Pulmonary artery endothelial cell (primary cell): Measurements from ENCODE around the gene CEMIP2. TPM values are rescaled to one million over a fixed set of nuclear protein-coding genes. Genes with fewer than 3 reads are reported as not detected.

Experiments used
- DNase-seq: peaks from one replicate; pipeline ENCODE4 v3.0.0-alpha.2; 2011; ENCODE audit warnings: low read depth, low spot score
- total RNA-seq: library from RNA; depleted of rRNA; stranded (reverse); fragments of >200 nt; gene quantifications from 2 replicates; pipeline ENCODE4 v1.2.3, GENCODE V29; 2014

The CEMIP2 gene
- total RNA-seq, 1 donor from 2014 or later, result 75.6 TPM

GRCh38 chr9:71774920-71775319 lies 6.6 kb upstream of the CEMIP2 start:
- DNase-seq, result no peak

- DNase-seq, result no peak
These were observed 4.4 kb upstream of the CEMIP2 start for GRCh38 chr9:71772726-71773125.

- DNase-seq, result no peak
These were observed 1.9 kb upstream of the CEMIP2 start for GRCh38 chr9:71770170-71770569.

DNA sequence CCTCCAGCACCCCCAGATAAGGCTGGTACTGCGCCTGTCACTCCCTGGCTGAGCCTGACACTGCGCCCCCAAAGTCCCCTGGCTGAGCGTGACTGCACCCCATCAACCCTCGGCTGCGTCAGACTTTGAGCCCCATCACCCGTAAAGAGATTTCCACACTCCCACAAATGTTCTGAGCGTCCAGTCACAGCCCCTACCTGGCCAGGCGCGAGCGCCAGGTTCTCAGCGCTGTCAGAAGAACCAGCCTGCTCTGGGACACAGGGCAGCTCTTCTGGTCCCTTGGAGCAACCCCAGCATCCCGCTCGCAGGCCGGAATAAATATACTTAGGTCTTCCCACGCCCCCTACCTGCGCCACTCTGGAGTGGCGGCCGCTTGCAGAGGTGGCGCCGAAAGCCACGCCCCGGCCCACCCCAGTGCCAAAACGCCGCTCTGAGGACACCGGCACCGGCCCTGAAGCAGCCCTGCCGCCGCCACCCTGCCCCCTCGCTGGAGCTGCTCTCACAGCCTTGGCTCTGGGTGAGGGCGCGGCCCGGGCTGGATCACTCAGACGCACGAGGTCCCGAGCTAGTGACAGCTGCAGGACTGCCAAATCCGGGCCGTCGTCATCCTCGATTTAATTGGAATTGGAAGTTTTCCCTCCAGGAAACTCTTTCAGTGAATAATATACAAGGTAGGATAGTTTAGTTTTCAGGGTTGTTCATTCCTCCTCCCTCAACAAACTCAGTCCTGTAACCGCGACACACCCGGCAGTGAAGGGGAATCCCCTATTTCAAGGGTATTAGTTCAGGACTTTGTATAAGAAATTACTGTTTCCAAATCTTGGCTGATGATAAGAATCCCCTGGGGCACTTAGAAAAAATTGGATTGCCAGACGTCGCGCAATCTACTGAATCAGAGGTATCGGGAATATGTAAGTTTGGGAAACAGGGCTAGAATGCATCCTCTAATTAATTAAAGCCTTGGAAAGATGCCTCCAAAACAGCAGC lies 1.2 kb upstream of the CEMIP2 start:
- DNase-seq, result no peak

DNA sequence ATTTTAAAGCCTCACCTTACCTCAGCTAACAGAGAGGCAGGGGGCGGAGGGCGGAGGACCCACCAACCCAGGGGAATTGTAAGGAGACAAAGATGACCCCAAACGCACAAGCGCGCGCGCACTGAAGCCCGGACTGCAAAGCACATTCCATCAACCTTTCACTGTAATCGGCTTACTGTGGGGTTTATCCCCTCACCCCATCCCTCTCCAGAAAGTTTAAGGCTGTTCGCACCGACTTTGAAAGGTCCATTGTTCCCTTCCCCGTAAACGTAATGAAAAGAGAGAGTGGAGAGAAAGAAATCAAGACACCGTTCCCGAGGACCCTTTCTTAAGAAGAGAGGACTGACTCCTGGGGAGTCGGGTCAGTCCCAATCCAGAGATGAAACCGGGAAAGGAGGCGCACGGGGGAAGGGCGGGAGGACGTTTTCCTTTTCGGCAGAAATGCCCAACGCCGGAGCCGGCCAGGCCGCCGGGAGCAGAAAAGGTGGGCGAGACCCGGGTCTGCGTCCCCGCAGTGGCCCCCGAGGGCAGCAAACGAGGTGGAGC lies 464 bp downstream of the CEMIP2 start:
- no peak for DNase-seq

DNA sequence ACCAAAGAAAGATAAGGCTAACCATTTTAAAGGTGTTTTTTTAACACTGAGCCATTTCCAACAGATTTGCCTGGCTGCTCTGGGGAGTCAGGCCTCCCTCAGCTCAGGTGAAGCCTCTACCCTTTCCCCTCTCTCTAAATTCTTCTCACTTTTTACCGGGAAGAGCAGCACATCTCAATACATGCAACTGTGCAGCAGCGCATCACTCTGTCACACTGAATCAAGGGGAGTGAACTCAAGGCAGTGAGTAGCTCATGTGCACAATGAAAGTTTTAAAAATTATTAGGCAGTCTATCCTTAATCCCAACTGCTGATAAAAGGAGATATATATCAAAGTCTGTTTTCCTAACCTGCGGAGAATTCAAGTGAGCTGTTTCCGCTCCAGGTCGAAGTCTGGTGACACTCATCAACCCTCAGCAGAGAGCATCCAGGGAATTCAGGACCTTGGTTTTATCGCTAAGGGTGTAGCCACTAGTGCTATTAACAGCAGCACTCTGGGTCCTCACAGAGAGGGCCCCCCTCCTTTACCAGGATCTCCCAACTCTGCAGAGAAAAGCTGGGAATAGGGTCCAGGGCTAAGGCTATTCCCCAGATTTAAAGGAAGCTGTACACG lies 1.0 kb downstream of the CEMIP2 start:
- DNase-seq, result no peak

DNA sequence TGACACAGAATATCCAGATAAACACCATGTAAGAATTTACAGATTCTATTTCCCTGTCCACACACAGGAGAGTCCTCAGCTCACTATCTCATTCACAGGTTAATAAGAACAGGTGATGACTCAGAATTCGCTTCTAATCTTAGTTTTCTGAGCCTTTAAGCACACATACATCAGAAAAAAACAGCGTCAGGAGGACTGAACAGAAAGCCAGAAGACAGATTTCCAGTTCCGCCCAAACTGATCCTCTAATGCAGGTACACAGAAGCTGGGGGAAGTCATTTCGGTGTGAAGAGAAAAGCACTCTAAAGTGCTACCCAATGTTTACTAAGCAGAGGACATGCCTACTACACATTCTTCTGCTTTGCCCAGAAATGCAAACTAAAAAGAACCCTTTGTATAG lies 1.6 kb downstream of the CEMIP2 start:
- DNase-seq, result no peak

GRCh38 chr9:71765693-71766092 lies 2.6 kb downstream of the CEMIP2 start:
- DNase-seq, result no peak

- DNase-seq, result no peak
These were observed 3.4 kb downstream of the CEMIP2 start for GRCh38 chr9:71764891-71765290.

- no peak for DNase-seq
These were observed 3.9 kb downstream of the CEMIP2 start for GRCh38 chr9:71764463-71764862.

DNA sequence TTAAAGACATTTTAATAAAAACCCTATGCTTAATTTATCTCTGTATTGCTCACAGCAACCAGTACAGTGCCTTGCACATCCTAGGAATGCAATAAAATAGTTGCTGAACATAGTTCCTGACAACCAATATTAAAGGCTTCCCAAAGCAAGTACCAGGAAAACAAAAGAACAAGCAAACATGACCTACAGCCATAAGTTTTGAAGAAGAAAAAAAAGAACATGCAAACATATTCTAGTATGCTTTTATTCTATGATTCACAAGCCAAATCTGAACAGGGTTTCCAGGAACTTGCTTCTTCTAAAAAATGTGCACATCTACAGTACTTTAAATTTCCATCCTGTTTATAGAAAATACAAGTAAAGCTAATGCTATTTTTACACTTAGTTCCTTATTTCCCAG lies 4.5 kb downstream of the CEMIP2 start:
- no peak for DNase-seq

DNA sequence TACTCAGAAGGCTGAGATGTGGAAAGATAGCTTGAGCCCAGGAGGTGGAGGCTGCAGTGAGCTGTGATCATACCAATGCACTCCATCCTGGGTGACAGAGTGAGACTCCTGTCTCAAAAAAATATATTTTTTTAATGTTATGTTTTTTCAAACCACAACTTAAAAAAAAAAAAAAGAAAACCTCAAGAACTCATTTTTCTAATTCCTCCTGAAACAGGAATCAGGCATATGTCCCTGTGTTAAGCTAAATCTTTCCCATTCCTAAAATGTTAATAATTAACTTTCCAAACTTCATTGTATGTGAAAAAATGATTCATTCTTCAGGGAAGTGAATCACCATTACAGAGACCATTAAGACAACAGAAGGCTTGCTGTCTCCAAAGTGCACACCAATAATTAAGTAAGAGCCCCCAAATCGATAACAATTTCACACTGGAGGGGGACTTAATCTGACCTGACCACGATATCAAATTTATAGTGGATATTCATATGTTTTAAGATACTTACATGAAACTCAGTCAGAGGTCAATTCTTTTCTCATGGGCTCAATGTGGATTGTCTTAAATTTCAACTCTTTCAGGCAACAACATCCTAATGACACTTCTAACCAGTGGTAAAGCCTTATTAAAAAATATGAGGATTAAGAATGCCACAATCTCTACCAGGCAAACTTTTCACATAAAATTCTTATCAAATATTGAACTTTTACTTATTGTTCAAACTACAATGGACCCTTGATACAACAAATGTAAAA lies 5.2 kb downstream of the CEMIP2 start:
- DNase-seq, result no peak

DNA sequence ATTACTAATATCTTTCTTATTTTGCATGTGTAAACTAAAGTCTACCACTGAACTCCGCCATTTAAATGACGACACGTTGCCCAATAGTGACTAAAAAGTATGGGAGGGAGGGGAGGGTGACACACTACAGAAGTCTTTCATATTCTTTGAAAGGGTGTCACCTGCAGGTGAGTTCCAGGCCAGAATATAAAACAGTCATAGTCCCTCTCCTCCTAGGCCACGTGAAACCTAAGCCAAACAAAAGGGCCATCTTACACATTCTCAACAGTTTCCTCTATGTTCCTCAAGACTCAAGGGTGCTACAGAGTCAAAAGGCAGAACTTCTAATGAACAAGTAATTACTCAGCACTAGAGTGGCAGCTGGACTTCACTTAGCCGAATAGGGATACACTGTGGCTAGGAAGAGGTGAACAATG lies 6.4 kb downstream of the CEMIP2 start:
- DNase-seq, result no peak

DNA sequence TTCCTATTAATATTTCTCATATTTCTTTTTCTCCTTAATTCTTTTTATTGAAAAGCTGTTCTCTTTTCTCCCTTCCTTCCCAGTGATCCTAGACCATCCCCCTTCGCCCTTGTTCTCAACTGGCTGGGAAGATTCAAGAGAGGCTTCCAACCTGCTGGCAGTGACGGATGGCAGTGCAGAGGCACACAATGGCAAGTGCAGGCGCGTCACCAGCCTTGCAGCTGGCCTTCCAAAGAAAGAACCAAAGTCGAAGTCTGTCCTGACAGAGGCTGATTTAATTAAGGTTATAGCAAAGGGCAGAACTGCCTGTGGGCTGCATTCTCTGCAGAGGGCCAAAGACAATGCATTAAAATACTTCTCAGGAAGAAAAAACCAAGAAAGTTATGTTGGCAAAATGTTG lies 7.4 kb downstream of the CEMIP2 start:
- DNase-seq, result no peak

DNA sequence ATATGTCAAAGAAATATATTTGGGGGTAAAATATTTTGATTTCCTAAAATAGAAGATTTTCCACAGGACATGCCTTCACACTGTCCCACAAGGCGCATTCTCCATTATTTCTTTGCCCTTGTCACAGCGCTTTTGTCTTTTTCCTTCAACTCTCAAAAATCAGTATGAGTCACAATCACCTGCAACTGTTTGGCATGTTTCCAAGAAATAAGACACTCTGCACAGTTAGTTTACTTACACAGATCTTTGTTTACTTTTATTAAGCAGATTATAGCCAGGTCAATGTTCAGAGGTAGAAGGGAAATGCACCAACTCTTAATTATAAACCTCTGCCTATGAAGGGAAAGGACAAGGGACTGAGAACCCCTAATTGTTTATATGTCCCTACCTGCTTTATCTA lies 9.5 kb downstream of the CEMIP2 start:
- DNase-seq, result no peak

DNA sequence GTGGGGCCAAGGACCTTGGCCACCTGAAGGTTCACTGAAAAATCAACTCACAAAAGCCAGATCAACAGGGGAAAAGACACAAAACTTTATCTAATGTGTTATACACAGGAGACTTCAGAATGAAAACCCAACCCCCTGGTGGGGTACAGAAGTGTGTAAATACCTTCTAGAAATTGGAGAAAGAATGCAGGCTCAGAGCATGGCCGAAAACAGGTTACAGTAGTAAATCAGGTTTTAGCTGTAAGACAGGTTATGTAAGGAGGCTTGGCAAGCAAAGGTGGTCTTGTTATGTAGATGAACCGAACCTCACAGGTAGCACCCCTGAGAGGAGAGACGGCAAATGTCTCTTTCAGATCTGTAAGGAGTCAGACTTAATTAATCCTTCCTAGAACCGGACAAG lies 10.0 kb downstream of the CEMIP2 start:
- no peak for DNase-seq

DNA sequence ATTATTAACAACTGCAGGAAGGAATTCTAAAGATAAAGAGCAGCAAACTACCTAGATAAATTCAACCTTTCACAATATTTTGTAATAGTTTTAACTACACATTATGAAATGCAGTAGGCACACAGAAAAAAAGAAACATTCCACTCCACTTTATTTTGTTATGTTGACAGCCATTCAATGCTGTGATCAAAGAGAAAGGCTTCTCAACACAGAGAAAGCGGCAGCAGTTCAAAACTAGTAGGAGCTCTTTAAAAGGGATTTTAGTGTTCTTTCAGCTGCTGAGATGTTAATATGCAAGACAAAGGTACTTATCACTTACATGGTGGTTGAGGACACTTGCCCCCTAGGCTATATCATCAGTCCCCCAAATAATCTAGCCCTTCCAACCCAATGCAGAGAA lies 11.6 kb downstream of the CEMIP2 start:
- no peak for DNase-seq

GRCh38 chr9:71755869-71756268 lies 12.4 kb downstream of the CEMIP2 start:
- no peak for DNase-seq

DNA sequence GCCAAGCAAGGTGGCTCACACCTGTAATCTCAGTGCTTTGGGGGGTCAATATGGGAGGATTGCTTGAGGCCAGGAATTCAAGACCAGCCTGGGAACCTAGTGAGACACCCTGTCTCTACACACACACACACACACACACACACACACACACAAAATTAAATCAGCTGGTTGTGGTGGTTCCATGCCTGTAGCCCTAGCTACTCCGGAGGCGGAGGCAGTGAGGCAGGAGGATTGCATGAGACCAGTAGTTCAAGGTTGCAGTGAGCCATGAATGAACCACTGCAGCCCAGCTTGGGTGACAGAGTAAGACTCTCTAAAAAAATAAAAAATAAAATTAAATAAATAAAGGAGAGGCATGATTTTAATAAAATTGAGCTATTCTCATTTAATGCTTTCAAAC lies 13.1 kb downstream of the CEMIP2 start:
- DNase-seq, result no peak

DNA sequence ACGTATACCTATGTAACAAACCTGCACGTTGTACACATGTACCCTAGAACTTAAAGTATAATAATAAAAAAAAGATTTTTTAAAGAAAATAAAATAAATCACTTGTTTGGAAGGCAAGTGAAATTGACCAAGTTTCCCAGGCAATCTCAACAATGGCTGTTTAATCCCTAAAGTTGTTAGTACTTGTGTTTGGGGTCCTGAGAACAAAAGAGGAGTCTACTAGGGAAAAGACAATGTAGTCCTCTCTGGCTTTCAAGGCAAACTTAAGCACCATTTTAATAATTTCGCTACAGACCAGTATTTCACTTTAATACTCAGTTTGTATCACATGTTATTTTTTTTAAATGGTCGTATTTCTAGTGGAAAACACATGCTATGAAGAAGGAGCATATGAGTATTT lies 14.2 kb downstream of the CEMIP2 start:
- no peak for DNase-seq

DNA sequence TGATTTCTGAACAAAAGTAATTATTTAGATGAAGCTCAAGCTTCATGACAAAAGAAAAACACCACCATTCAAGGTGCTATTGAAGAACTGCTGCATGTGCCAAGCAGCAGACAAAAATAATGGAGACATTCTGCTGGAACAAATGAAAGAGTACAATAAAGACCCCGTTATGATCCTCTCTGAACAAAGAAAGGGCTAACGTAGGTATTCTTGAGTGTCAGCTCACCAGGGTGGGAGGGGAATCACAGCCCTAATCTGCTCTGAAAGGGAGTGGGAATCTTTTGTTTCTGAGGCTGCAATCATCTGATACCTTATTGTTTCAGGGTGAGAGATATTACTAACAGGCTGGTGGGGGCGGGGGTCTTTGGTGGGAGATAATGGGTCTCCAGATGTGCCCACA lies 15.4 kb downstream of the CEMIP2 start:
- no peak for DNase-seq

DNA sequence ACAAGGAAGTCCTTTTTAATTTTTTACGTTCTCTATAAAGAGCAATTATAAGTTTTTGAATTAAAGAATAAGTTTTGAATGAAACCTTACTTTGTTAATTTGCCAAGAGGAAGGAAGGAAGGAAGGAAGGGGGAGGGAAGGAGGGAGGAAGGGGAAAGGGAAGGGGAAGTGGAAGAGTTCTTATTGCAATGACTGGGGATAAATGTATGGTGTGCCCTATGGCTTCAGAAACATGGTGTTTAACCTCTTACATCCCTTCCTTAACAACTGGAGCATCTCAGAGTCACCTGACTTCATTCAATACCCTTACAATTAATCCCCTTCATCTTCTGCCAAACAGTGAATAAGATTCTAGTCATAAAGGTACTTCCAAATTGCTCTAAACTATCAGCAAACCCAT lies 16.0 kb downstream of the CEMIP2 start:
- no peak for DNase-seq
